A375 (cell line): Measurements from ENCODE around the gene PLAAT4. TPM values are rescaled to one million over a fixed set of nuclear protein-coding genes. Genes with fewer than 3 reads are reported as not detected.

Experiments
- total RNA-seq: library from RNA; depleted of rRNA; stranded (reverse); fragments of >200 nt; shearing (Covaris generic); gene quantifications from 2 replicates; pipeline ENCODE4 v1.2.3, GENCODE V29; 2014; rRNA removed

The PLAAT4 gene
- total RNA-seq, result 1.7 and 3.3 TPM in 2 replicates

DNA sequence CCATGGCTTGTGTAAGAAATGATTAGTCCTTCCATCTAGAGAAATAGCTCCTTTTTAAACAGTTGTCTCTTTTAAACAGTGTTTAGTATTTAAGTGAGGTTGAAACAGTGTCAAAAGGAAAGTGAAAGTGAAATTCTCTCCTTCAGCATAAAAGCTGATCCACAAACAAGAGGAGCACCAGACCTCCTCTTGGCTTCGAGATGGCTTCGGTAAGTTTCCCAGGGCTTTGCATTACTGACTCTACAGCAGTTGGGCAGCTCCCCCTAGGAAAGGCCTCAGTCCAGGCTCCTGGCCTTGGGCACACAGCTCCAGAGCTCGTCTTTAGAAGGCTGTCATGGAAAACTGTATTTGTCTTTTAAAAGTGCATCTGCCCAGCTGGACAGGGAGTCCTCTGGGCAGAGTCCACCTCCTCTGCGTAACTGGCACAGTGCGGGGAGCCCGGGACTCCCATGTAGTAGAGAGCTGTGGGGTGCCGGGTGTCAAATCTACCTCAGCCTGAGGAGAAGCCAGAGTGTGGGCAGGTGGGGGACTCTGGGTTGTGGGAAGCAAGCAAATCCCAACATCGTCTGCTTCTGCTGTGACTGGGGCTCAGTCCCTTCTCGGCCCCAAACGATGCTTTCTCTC, at the start of gene PLAAT4:
PLAAT4 (plus strand) TSS at position 140 of the 624 bp plus-strand sequence; CDS start at position 201, 61 bp downstream.

GRCh38 chr11:63490551-63491239, 45.9 kb upstream of the PLAAT4 start, which contains the start of gene PLAAT5:
PLAAT5 (minus strand) TSS chr11:63491167; CDS start chr11:63491034, 133 bp downstream.

GRCh38 chr11:63505857-63506528, 30.6 kb upstream of the PLAAT4 start, which contains the start of gene LGALS12:
LGALS12 (plus strand) TSS chr11:63506084; CDS start chr11:63506459, 375 bp downstream.

GRCh38 chr11:63563201-63564055, 26.8 kb downstream of the PLAAT4 start, which contains the start of gene PLAAT2:
PLAAT2 (minus strand) TSS chr11:63563379; CDS start chr11:63563324, 55 bp downstream.

Other genes starting within 250 kb of the PLAAT4 start
- gene SLC22A9, start 167.0 kb upstream of the PLAAT4 start, total RNA-seq, result not detected in 2 replicates
- gene PLAAT5, start 45.6 kb upstream of the PLAAT4 start, total RNA-seq, result not detected in 2 replicates
- 0.08 and 0.26 TPM in 2 replicates for gene LGALS12, start 30.7 kb upstream of the PLAAT4 start, total RNA-seq
- not detected in 2 replicates for gene PLAAT2, start 26.6 kb downstream of the PLAAT4 start, total RNA-seq
- 66.0 and 69.7 TPM in 2 replicates for gene PLAAT3, start 77.6 kb downstream of the PLAAT4 start, total RNA-seq
- gene ATL3, start 134.6 kb downstream of the PLAAT4 start, total RNA-seq, result 23.4 and 28.2 TPM in 2 replicates
- gene RTN3, start 144.7 kb downstream of the PLAAT4 start, total RNA-seq, result 38.9 and 41.7 TPM in 2 replicates
- 18.9 and 21.4 TPM in 2 replicates for gene ZFTA, start 232.0 kb downstream of the PLAAT4 start, total RNA-seq